Neural cell (in vitro differentiated cells): Measurements from ENCODE around the gene CRKL. TPM values are rescaled to one million over a fixed set of nuclear protein-coding genes. Genes with fewer than 3 reads are reported as not detected.
A peak's percentile ranks its signal among the peaks of the same experiment; 100 is the strongest.
"Not testable (repeated sequence)": the region's sequence is repeated elsewhere in the genome, so short reads cannot be mapped to it uniquely, and the experiment has no call there.

Experiments
- H2AFZ ChIP-seq: fragments of 200-600, 300-800 bp; sonication (generic), shearing (Covaris generic); 2 replicates; pipeline ENCODE4 v1.6.0; 2014; ENCODE audit warnings: low read depth, mild to moderate bottlenecking, antibody characterized with exemption, low read length, moderate library complexity
- H3F3A ChIP-seq: fragments of 200-600 bp; shearing (Covaris generic); 2 replicates; pipeline ENCODE4 v1.6.1; 2016; ENCODE audit warnings: mild to moderate bottlenecking, moderate library complexity, mixed read lengths, antibody characterized with exemption, low read length; ENCODE audit not compliant: insufficient read depth, poor library complexity, severe bottlenecking
- H3K27ac ChIP-seq: fragments of 200-600, 300-800 bp; sonication (generic), shearing (Covaris generic); 2 replicates; pipeline ENCODE4 v1.5.1; 2014; ENCODE audit warnings: mild to moderate bottlenecking, low read length, moderate library complexity
- H3K27me3 ChIP-seq: fragments of 300-800, 200-600 bp; sonication (generic), shearing (Covaris generic); 2 replicates; pipeline ENCODE4 v1.6.0; 2014; ENCODE audit warnings: mild to moderate bottlenecking, low read depth, low read length, moderate library complexity; ENCODE audit not compliant: insufficient read depth
- H3K36me3 ChIP-seq: fragments of 300-800, 200-600 bp; sonication (generic), shearing (Covaris generic); 2 replicates; pipeline ENCODE4 v1.5.1; 2014; ENCODE audit warnings: mild to moderate bottlenecking, antibody characterized with exemption, low read length, moderate library complexity; ENCODE audit not compliant: insufficient read depth
- H3K4me2 ChIP-seq: fragments of 300-800, 200-600 bp; sonication (generic), shearing (Covaris generic); 2 replicates; pipeline ENCODE4 v1.6.0; 2014; ENCODE audit warnings: mild to moderate bottlenecking, low read length
- H3K4me3 ChIP-seq: fragments of 300-800, 200-600 bp; sonication (generic), shearing (Covaris generic); 2 replicates; pipeline ENCODE4 v1.5.1; 2014; ENCODE audit warnings: mild to moderate bottlenecking, low read length, moderate library complexity
- H3K79me2 ChIP-seq: fragments of 200-600 bp; shearing (Covaris generic); replicated peaks from 2 replicates; pipeline ENCODE4 v1.6.0; 2014; ENCODE audit warnings: mild to moderate bottlenecking, low read length, moderate library complexity; ENCODE audit not compliant: insufficient read depth
- H3K9ac ChIP-seq: fragments of 300-800, 200-600 bp; sonication (generic), shearing (Covaris generic); 2 replicates; pipeline ENCODE4 v1.6.1; 2016; ENCODE audit warnings: mild to moderate bottlenecking, low read length, mixed read lengths
- H3K9me2 ChIP-seq: fragments of 200-600 bp; shearing (Covaris generic); 2 replicates; pipeline ENCODE4 v1.6.1; 2016; ENCODE audit warnings: mild to moderate bottlenecking, low read length, mixed read lengths; ENCODE audit not compliant: insufficient read depth
- H3K9me3 ChIP-seq: fragments of 200-600, 300-800 bp; sonication (generic), shearing (Covaris generic); 2 replicates; pipeline ENCODE4 v1.6.1; 2016; ENCODE audit warnings: mild to moderate bottlenecking, mixed run types, low read length, moderate library complexity, mixed read lengths
- H4K20me1 ChIP-seq: fragments of 200-600 bp; shearing (Covaris generic); 2 replicates; pipeline ENCODE4 v1.6.1; 2016; ENCODE audit warnings: mild to moderate bottlenecking, mixed run types; ENCODE audit not compliant: insufficient read depth
- EP300 ChIP-seq: fragments of 450-650 bp; conservative IDR thresholded peaks from 2 replicates; pipeline ENCODE4 v1.6.1; 2014; ENCODE audit warnings: antibody characterized with exemption, mild to moderate bottlenecking, moderate library complexity; ENCODE audit not compliant: poor library complexity, severe bottlenecking
- EZH2 ChIP-seq: fragments of 200-600, 300-800 bp; shearing (Covaris generic), sonication (generic); IDR thresholded peaks from 2 replicates; pipeline ENCODE4 v1.6.1; 2014; ENCODE audit warnings: antibody characterized with exemption, low read length, borderline replicate concordance, mild to moderate bottlenecking; ENCODE audit not compliant: insufficient read depth, poor library complexity, severe bottlenecking
- MXI1 ChIP-seq: fragments of 450-650 bp; conservative IDR thresholded peaks from 2 replicates; pipeline ENCODE4 v1.6.1; 2014; ENCODE audit warnings: antibody characterized with exemption, mild to moderate bottlenecking; ENCODE audit not compliant: poor library complexity, severe bottlenecking
- POLR2AphosphoS5 ChIP-seq: IDR thresholded peaks from 2 replicates; pipeline ENCODE4 v1.6.1; 2012
- RAD21 ChIP-seq: fragments of 450-650 bp; conservative IDR thresholded peaks from 2 replicates; pipeline ENCODE4 v1.6.1; 2014; ENCODE audit warnings: antibody characterized with exemption, mild to moderate bottlenecking, moderate library complexity
- REST ChIP-seq: IDR thresholded peaks from 2 replicates; pipeline ENCODE4 v1.6.1; 2012; ENCODE audit warnings: borderline replicate concordance
- SMC3 ChIP-seq: fragments of 450-650 bp; conservative IDR thresholded peaks from 2 replicates; pipeline ENCODE4 v1.6.1; 2014; ENCODE audit warnings: antibody characterized with exemption, mild to moderate bottlenecking, moderate library complexity; ENCODE audit not compliant: poor library complexity
- TAF1 ChIP-seq: IDR thresholded peaks from 2 replicates; pipeline ENCODE4 v1.6.1; 2012; ENCODE audit warnings: low read depth
- polyA plus RNA-seq: library from polyadenylated mRNA; depleted of rRNA; stranded (reverse); fragments of >200 nt; gene quantifications from 2 replicates; pipeline ENCODE4 v1.2.3, GENCODE V29; 2014
- TF ChIP-seq, protein P1 (sequence below): fragments of 450-650 bp; IDR thresholded peaks from 2 replicates; pipeline ENCODE4 v1.5.1; 2014; ENCODE audit warnings: antibody characterized with exemption, mild to moderate bottlenecking, moderate library complexity; ENCODE audit not compliant: poor library complexity, severe bottlenecking

The CRKL gene
- polyA plus RNA-seq, 1 donor from 2014 or later, result 46.8 TPM

DNA sequence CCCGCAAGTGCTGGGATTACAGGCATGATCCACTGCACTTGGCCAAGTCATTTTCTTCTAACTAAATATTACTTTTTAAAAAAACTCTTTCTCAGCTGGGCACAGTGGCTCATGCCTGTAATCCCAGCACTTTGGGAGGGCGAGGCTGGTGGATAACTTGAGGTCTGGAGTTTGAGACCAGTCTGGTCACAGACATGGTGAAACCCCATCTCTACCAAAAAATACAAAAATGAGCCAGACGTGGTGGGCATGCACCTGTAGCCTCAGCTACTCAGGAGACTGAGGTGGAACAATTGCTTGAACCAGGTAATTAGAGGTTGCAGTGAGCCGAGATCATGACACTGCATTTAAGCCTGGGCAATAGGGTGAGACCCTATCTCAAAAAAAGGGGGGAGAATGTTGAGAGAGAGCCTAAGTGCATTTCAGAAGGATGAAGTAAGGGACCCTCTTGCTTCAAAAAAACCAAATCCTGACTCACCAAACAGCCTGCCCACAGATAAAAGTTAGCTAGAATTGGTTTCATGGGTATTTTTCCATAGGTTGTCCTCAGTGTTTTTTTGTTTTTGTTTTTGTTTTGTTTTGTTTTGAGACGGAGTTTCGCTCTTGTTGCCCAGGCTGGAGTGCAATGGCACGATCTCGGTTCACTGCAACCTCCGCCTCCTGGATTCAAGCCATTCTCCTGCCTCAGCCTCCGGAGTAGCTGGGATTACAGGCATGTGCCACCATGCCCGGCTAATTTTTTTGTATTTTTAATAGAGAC is 18.8 kb downstream of the CRKL start:
- H3K27ac ChIP-seq, H3K9ac ChIP-seq, H3K36me3 ChIP-seq, H3K9me2 ChIP-seq, H3K27me3 ChIP-seq, H3F3A ChIP-seq, H3K9me3 ChIP-seq, H3K4me3 ChIP-seq, H3K4me2 ChIP-seq, H2AFZ ChIP-seq: not testable (repeated sequence)
- Histone ChIP-seq H4K20me1 (peaks cover 34% of the 10 kb centered on the region), H3K79me2 (peaks cover 84% of the 10 kb centered on the region)

- H3K4me2 ChIP-seq, result no peak overlapping the region
Observed at GRCh38 chr22:20937031-20937793, 20.0 kb downstream of the CRKL start.

More at GRCh38 chr22:20937031-20937793, 20.0 kb downstream of the CRKL start:
- Histone ChIP-seq H3K27ac (no peak overlapping the region), H2AFZ (no peak overlapping the region), H3K79me2 (peaks cover 84% of the 10 kb centered on the region), H4K20me1 (peaks cover 37% of the 10 kb centered on the region), H3K4me3 (peak overlapping the region; percentile 0), H3K9me3 (no peaks in the 10 kb centered on the region), H3K36me3 (no peaks in the 10 kb centered on the region), H3K9ac (no peak overlapping the region), H3K27me3 (no peaks in the 10 kb centered on the region), H3K9me2 (no peaks in the 10 kb centered on the region), H3F3A (no peaks in the 10 kb centered on the region)
- TF ChIP-seq RAD21 (no peak), MXI1 (no peak), REST (no peak), EZH2 (no peak), SMC3 (no peak), TAF1 (no peak), POLR2AphosphoS5 (no peak), EP300 (no peak)
- TF ChIP-seq, protein P1, sequence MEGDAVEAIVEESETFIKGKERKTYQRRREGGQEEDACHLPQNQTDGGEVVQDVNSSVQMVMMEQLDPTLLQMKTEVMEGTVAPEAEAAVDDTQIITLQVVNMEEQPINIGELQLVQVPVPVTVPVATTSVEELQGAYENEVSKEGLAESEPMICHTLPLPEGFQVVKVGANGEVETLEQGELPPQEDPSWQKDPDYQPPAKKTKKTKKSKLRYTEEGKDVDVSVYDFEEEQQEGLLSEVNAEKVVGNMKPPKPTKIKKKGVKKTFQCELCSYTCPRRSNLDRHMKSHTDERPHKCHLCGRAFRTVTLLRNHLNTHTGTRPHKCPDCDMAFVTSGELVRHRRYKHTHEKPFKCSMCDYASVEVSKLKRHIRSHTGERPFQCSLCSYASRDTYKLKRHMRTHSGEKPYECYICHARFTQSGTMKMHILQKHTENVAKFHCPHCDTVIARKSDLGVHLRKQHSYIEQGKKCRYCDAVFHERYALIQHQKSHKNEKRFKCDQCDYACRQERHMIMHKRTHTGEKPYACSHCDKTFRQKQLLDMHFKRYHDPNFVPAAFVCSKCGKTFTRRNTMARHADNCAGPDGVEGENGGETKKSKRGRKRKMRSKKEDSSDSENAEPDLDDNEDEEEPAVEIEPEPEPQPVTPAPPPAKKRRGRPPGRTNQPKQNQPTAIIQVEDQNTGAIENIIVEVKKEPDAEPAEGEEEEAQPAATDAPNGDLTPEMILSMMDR, result no peak
